Panc1 (cell line): Measurements from ENCODE around the gene RNF103. TPM values are rescaled to one million over a fixed set of nuclear protein-coding genes. Genes with fewer than 3 reads are reported as not detected.

Source experiments
- ATAC-seq: fragments of 200-7000 bp; cut with Tn5 transposase; 2 replicates; pipeline ENCODE4 v1.9.1; 2020; ENCODE audit warnings: mild to moderate bottlenecking, moderate library complexity
- BruUV-seq: library from RNA; stranded (reverse); fragments of 400-500 nt; replicated peaks from 2 replicates; lab custom pipeline; 2021; lab: Mats Ljungman, UMichigan
- CTCF ChIA-PET: fragments of 300-600 bp; sonication (Branson Sonifier 250); formaldehyde crosslinking; loops from one replicate; lab custom pipeline; 2022; ENCODE audit warnings: antibody characterized with exemption; lab: Charles Lee
- POLR2A ChIA-PET: fragments of 300-600 bp; sonication (Branson Sonifier 250); formaldehyde crosslinking; loops from one replicate; lab custom pipeline; 2022; ENCODE audit warnings: antibody characterized with exemption; lab: Charles Lee
- DNase-seq: peaks from one replicate; pipeline ENCODE4 v3.0.0-alpha.2; 2010; ENCODE audit warnings: low read depth, low spot score
- H3K27ac ChIP-seq: 2 replicates; pipeline ENCODE4 v1.5.1; 2011; ENCODE audit warnings: mild to moderate bottlenecking, low read length, inconsistent platforms
- H3K27me3 ChIP-seq: fragments of 200-500 bp; sonication (Bioruptor generic); 2 replicates; pipeline ENCODE4 v1.6.0; 2014; ENCODE audit warnings: low read length, inconsistent platforms; ENCODE audit not compliant: control insufficient read depth, insufficient read depth
- H3K36me3 ChIP-seq: fragments of 200-500 bp; sonication (Bioruptor generic); 2 replicates; pipeline ENCODE4 v1.5.1; 2014; ENCODE audit warnings: inconsistent platforms, mild to moderate bottlenecking, low read length, moderate library complexity; ENCODE audit not compliant: control insufficient read depth, insufficient read depth
- H3K4me1 ChIP-seq: 2 replicates; pipeline ENCODE4 v1.5.1; 2011; ENCODE audit warnings: inconsistent platforms, mild to moderate bottlenecking, low read length, moderate library complexity; ENCODE audit not compliant: control insufficient read depth, insufficient read depth
- H3K4me3 ChIP-seq, 2 experiments: 2 replicates each; pipeline ENCODE4 v1.5.1; 2011 to 2012; ENCODE audit warnings: low read depth in 2 of 2, low read length in 2 of 2, mild to moderate bottlenecking in 2 of 2, inconsistent platforms in 1 of 2, moderate library complexity in 1 of 2
- H3K9me3 ChIP-seq: fragments of 200-500 bp; sonication (Bioruptor generic); 2 replicates; pipeline ENCODE4 v1.5.1; 2014; ENCODE audit warnings: low read depth, mild to moderate bottlenecking, inconsistent platforms, low read length, moderate library complexity; ENCODE audit not compliant: control insufficient read depth, insufficient read depth
- POLR2AphosphoS5 ChIP-seq: IDR thresholded peaks from 2 replicates; pipeline ENCODE4 v1.6.1; 2012; ENCODE audit warnings: mild to moderate bottlenecking, low read depth, low read length, moderate library complexity
- SIN3A ChIP-seq: IDR thresholded peaks from 2 replicates; pipeline ENCODE4 v1.6.1; 2012; ENCODE audit warnings: low read depth, mild to moderate bottlenecking, low read length, moderate library complexity, borderline replicate concordance; ENCODE audit not compliant: insufficient read depth
- TCF7L2 ChIP-seq: IDR thresholded peaks from 2 replicates; pipeline ENCODE4 v1.6.1; 2011; ENCODE audit warnings: mild to moderate bottlenecking, low read depth, low read length, inconsistent platforms
- in situ Hi-C: cut with HindIII; loops from 2 replicates; pipeline ENCODE4 v1.10.0; 2016; ENCODE audit warnings: low sequenced_read_pairs, low pct_unique_long_range_greater_than_20kb
- intact Hi-C: fragments of 100-400 bp; cut with micrococcal nuclease; formaldehyde crosslinking; loops from one replicate; pipeline ENCODE4 v1.10.0; 2022; ENCODE audit not compliant: unreplicated experiment
- total RNA-seq: library from RNA; stranded (reverse); gene quantifications from one replicate; pipeline ENCODE4 v1.2.1, GENCODE V29; 2021; ENCODE audit not compliant: unreplicated experiment
- TF ChIP-seq, protein P1 (sequence below): fragments of 450-650 bp; IDR thresholded peaks from 2 replicates; pipeline ENCODE4 v1.5.1; 2017; ENCODE audit warnings: mild to moderate bottlenecking
- TF ChIP-seq, protein P2 (sequence below), 2 experiments: IDR thresholded peaks; 2 replicates each; pipeline ENCODE4 v1.6.1; 2011 to 2012; ENCODE audit warnings: low read depth in 2 of 2, control low read depth in 1 of 2, low read length in 1 of 2, mild to moderate bottlenecking in 1 of 2, moderate library complexity in 1 of 2; ENCODE audit not compliant: insufficient read depth in 1 of 2

The RNF103 gene
- total RNA-seq, 1 experiment from 2014 or later: 37.6 TPM

DNA sequence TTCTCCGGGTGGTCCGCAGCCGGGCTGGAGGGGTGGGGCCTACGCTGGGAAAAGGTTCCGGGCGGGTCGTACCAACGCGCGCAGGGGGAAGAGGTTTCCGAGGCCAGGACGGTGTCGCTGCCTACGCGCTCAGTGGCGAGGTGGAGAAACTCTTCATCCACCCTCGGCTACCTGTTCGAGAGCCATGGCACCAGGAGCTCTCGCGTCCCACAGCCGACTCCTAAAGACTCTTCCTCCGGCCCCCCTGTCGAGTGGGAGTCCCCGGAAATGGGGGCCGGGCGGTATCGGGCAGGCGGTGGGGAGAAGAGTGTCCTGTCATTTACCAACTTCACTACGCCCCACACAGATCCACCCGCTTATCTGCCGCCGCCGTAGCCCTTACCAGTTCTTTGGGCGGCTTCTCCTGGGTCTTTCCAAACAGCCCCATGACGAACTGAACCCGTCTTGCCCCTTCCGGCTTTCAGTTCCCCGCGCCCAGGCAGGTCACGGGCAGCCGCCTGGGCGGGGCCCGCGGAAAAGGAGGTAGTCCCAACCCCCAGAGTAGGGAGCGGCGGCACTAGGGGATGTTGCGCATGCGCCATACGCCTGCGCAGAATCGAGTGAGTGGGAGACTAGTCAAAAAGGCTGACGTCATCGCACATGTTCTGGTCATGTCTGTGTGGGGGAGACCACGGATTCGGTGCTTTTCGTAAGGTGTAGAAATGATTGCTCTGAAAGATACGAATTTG lies 60.6 kb downstream of the RNF103 start, which contains the start of gene CHMP3:
CHMP3 (minus strand) TSS at position 522 of the 728 bp plus-strand sequence; CDS start at position 427, 95 bp downstream.
- in situ Hi-C loops (no loop called here), intact Hi-C loops (no loop called here)
- H3K27me3 ChIP-seq: no peaks in the 10 kb centered on the region
- H3K36me3 ChIP-seq: 0 out of 2 replicates have a peak, but pooled peaks cover 2% of the 10 kb centered on the region
- H3K27ac ChIP-seq: peak within 1 kb of the TSS; percentile 99
- H3K4me1 ChIP-seq: peaks cover 12% of the 10 kb centered on the region
- TF ChIP-seq, protein P1, sequence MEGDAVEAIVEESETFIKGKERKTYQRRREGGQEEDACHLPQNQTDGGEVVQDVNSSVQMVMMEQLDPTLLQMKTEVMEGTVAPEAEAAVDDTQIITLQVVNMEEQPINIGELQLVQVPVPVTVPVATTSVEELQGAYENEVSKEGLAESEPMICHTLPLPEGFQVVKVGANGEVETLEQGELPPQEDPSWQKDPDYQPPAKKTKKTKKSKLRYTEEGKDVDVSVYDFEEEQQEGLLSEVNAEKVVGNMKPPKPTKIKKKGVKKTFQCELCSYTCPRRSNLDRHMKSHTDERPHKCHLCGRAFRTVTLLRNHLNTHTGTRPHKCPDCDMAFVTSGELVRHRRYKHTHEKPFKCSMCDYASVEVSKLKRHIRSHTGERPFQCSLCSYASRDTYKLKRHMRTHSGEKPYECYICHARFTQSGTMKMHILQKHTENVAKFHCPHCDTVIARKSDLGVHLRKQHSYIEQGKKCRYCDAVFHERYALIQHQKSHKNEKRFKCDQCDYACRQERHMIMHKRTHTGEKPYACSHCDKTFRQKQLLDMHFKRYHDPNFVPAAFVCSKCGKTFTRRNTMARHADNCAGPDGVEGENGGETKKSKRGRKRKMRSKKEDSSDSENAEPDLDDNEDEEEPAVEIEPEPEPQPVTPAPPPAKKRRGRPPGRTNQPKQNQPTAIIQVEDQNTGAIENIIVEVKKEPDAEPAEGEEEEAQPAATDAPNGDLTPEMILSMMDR: no peak
- TF ChIP-seq SIN3A: peak; percentile 82
- no peak for TF ChIP-seq TCF7L2
- peak; percentile 87 for TF ChIP-seq POLR2AphosphoS5
- H3K4me3 ChIP-seq: peak within 1 kb of the TSS; percentile 90 to 94
- CTCF ChIA-PET: no interaction called here
- POLR2A ChIA-PET: no interaction called here
- ATAC-seq (peak; percentile 97), DNase-seq (peak; percentile 88)
- TSS peak; percentile 75 for BruUV-seq
- H3K9me3 ChIP-seq: peaks cover 11% of the 10 kb centered on the region; the same call in 1 of the 2 replicates

DNA sequence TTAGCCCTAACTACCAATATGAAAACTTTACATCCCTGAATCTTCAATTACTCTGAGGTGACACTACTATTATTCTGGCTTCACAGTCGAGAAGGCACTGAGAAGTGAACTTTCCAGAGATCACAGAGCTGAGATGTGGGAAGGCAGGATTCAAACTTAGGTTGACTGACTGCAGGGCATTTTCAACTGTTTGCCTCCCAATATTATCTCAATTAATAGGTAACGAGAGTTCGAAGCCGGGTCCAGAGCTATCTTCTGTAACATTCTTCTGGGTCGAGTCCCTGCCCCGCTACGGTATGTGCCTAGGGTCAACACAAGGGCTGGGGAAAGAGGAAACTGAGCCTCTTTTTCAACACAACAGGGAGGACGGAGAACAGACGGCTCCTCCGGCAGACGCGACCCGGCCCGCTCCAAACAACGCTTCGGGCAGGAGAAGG lies 61.2 kb downstream of the RNF103 start:
- intact Hi-C loops: no loop called here

More for the DNA sequence above, 61.2 kb downstream of the RNF103 start:
- H3K4me1 ChIP-seq: peaks cover 12% of the 10 kb centered on the region
- ATAC-seq: no peak; the same call in 1 of the 2 replicates
- POLR2A ChIA-PET: no interaction called here
- CTCF ChIA-PET: no interaction called here
- in situ Hi-C loops: no loop called here
- peak overlapping the region; percentile 90 to 94 for H3K4me3 ChIP-seq
- H3K36me3 ChIP-seq: 0 out of 2 replicates have a peak, but pooled peaks cover 2% of the 10 kb centered on the region
- TF ChIP-seq, protein P1: no peak
- TF ChIP-seq POLR2AphosphoS5 (no peak), SIN3A (no peak), TCF7L2 (no peak)
- TF ChIP-seq, protein P2, sequence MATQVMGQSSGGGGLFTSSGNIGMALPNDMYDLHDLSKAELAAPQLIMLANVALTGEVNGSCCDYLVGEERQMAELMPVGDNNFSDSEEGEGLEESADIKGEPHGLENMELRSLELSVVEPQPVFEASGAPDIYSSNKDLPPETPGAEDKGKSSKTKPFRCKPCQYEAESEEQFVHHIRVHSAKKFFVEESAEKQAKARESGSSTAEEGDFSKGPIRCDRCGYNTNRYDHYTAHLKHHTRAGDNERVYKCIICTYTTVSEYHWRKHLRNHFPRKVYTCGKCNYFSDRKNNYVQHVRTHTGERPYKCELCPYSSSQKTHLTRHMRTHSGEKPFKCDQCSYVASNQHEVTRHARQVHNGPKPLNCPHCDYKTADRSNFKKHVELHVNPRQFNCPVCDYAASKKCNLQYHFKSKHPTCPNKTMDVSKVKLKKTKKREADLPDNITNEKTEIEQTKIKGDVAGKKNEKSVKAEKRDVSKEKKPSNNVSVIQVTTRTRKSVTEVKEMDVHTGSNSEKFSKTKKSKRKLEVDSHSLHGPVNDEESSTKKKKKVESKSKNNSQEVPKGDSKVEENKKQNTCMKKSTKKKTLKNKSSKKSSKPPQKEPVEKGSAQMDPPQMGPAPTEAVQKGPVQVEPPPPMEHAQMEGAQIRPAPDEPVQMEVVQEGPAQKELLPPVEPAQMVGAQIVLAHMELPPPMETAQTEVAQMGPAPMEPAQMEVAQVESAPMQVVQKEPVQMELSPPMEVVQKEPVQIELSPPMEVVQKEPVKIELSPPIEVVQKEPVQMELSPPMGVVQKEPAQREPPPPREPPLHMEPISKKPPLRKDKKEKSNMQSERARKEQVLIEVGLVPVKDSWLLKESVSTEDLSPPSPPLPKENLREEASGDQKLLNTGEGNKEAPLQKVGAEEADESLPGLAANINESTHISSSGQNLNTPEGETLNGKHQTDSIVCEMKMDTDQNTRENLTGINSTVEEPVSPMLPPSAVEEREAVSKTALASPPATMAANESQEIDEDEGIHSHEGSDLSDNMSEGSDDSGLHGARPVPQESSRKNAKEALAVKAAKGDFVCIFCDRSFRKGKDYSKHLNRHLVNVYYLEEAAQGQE (IDR thresholded peaks at IDR 0.05; ENCODE audit: insufficient read depth in 1 of 2, low read depth in 2 of 2, low read length in 1 of 2): no peak
- no peaks in the 10 kb centered on the region for H3K27me3 ChIP-seq
- peak overlapping the region; percentile 99 for H3K27ac ChIP-seq
- no peak for DNase-seq
- no TSS peak for BruUV-seq
- H3K9me3 ChIP-seq: peaks cover 11% of the 10 kb centered on the region; the same call in 1 of the 2 replicates
